ENCODE measurements around the gene RPS16. TPM values are rescaled to one million over a fixed set of nuclear protein-coding genes. Genes with fewer than 3 reads are reported as not detected.

The RPS16 gene
- total RNA-seq, 2 donors from 2014 or later: 1,032 to 1,330 TPM

GRCh38 chr19:39407660-39408391, 27.9 kb downstream of the RPS16 start:
- peaks cover 0 to 47% of the 10 kb centered on the region in 2 donors for H3K4me1 ChIP-seq
- no peak for DNase-seq (ENCODE audit: low spot score)
- H3K4me3 ChIP-seq: peak overlapping the region; percentile 86 to 89
- no peaks in the 10 kb centered on the region for H3K9me3 ChIP-seq
- peak overlapping the region; percentile 99 to 100 for H3K27ac ChIP-seq
- TF ChIP-seq CTCF (IDR thresholded peaks at IDR 0.05): no peak
- peaks cover 25% of the 10 kb centered on the region for H3K36me3 ChIP-seq
- H3K27me3 ChIP-seq: no peaks in the 10 kb centered on the region

GRCh38 chr19:39407410-39407659, 28.4 kb downstream of the RPS16 start:
- H3K27me3 ChIP-seq: no peaks in the 10 kb centered on the region
- peaks cover 0 to 52% of the 10 kb centered on the region in 2 donors for H3K4me1 ChIP-seq
- peak; percentile 68 for DNase-seq (ENCODE audit: low spot score)
- TF ChIP-seq CTCF (IDR thresholded peaks at IDR 0.05): no peak
- H3K27ac ChIP-seq: peak overlapping the region; percentile 99 to 100
- no peaks in the 10 kb centered on the region for H3K9me3 ChIP-seq
- H3K36me3 ChIP-seq: peaks cover 25% of the 10 kb centered on the region
- H3K4me3 ChIP-seq: peak overlapping the region; percentile 86 to 89

- Histone ChIP-seq H3K4me3 (peak within 1 kb of the TSS; percentile 86 to 89), H3K36me3 (peaks cover 25% of the 10 kb centered on the region), H3K4me1 (peaks cover 0 to 57% of the 10 kb centered on the region in 2 donors), H3K27me3 (no peaks in the 10 kb centered on the region), H3K9me3 (no peaks in the 10 kb centered on the region), H3K27ac (peak within 1 kb of the TSS; percentile 99 to 100)
- no peak for TF ChIP-seq CTCF (IDR thresholded peaks at IDR 0.05)
- peak; percentile 98 for DNase-seq (ENCODE audit: low spot score)
Observed at GRCh38 chr19:39406656-39407409, 28.9 kb downstream of the RPS16 start, which contains the start of gene ZFP36. ZFP36 (plus strand) TSS chr19:39406847; CDS start chr19:39406905, 58 bp downstream.

- peaks cover 0 to 57% of the 10 kb centered on the region in 2 donors for H3K4me1 ChIP-seq
- H3K9me3 ChIP-seq: no peaks in the 10 kb centered on the region
- peak; percentile 59 for DNase-seq (ENCODE audit: low spot score)
- no peaks in the 10 kb centered on the region for H3K27me3 ChIP-seq
- H3K36me3 ChIP-seq: peaks cover 25% of the 10 kb centered on the region
- H3K27ac ChIP-seq: peak overlapping the region; percentile 99 to 100
- H3K4me3 ChIP-seq: peak overlapping the region; percentile 86 to 89
- no peak for TF ChIP-seq CTCF (IDR thresholded peaks at IDR 0.05)
Observed at GRCh38 chr19:39405958-39406655, 29.6 kb downstream of the RPS16 start.

GRCh38 chr19:39405261-39405957, 30.3 kb downstream of the RPS16 start:
- no peak for TF ChIP-seq CTCF (IDR thresholded peaks at IDR 0.05)
- DNase-seq (ENCODE audit: low spot score): peak; percentile 59
- Histone ChIP-seq H3K27me3 (no peaks in the 10 kb centered on the region), H3K27ac (peak overlapping the region; percentile 99 to 100), H3K36me3 (peaks cover 25% of the 10 kb centered on the region), H3K4me1 (peaks cover 0 to 54% of the 10 kb centered on the region in 2 donors), H3K9me3 (no peaks in the 10 kb centered on the region), H3K4me3 (peak overlapping the region; percentile 86 to 89)

All from right atrium auricular region (tissue), 2 donors.